ENCODE data around the gene CD247. TPM values are rescaled to one million over a fixed set of nuclear protein-coding genes. Genes with fewer than 3 reads are reported as not detected.

The CD247 gene
- total and polyA plus RNA-seq, 2 of the 13 experiments (the other 11 are each of a cell fraction or from before 2014, with no cell fraction given), result 0.20 TPM; not detected in 1

DNA sequence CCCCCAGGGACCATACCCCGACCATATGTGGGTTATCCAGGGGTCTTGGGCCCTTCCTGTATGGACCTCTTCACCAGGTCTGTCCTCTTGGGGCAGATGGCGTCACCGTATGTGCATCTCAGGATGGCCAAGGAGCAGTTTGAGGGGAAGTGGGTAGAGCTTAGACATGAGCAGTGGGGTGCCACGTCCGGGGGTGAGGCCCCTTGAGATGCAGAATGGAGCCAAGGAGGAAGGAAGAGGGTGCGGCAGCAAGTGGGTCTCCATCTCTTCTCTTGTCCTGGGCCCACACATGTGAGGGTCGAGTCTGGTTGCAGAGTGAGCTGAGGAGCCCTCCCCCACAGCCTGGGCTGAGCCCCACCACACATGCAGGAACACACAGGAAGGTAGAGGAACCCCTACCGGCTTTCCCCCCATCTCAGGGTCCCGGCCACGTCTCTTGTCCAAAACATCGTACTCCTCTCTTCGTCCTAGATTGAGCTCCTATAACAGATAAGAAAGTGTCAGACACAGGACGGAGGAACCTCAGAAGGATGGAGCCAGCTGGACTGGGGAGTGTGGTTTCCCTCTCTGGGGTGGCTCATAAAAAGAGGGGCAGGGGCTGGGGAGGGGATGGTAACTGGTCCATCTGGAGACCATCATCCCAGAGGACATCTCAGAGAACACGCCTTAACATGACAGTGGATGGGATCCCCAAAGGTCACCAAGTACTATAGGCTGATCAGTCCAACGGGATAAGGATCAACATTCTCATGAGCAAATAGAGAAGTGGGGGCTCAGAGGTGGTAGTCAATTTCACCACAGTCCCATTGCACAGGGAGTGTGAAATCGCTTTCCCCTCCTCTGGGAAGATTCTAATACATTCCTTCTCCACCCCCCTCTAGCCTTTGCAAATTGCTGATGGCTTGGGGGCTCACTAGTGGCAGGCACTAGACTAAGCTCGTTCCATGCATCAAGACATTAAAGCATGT lies 79.9 kb downstream of the CD247 start:
- Histone ChIP-seq H3K27me3 (ENCODE audit: control insufficient read depth in 1 of 2, insufficient read depth in 2 of 2, low read length in 2 of 2) (peaks cover 1 to 45% of the 10 kb centered on the region in 2 experiments; a peak in 4 of 5 replicates), H3K4me1 (ENCODE audit: insufficient read depth, low read length) (peaks cover 20% of the 10 kb centered on the region), H3K9ac (ENCODE audit: insufficient read depth, low read depth, low read length) (no peak overlapping the region), H2AFZ (ENCODE audit: low read length) (no peak overlapping the region), H3K4me2 (ENCODE audit: low read depth, low read length) (peak overlapping the region; percentile 86), H4K20me1 (ENCODE audit: insufficient read depth, low read length) (no peaks in the 10 kb centered on the region), H3K4me3 (replicated peaks in 1 of 3; ENCODE audit: insufficient read depth in 1 of 3, low read depth in 2 of 3, low read length in 3 of 3) (peak overlapping the region in 1 of 3 experiments; percentile 62; a peak in 1 of 6 replicates), H3K79me2 (ENCODE audit: insufficient read depth, low read length) (no peaks in the 10 kb centered on the region), H3K36me3 (replicated peaks in 1 of 2; ENCODE audit: control insufficient read depth in 1 of 2, insufficient read depth in 2 of 2, low read length in 2 of 2) (no peaks in the 10 kb centered on the region), H3K9me3 (ENCODE audit: low read length) (no peaks in the 10 kb centered on the region), H3K27ac (ENCODE audit: extremely low read length, insufficient read depth, low read length) (no peak overlapping the region)
- POLR2A ChIA-PET, result no interaction called here
- in situ Hi-C loops (cut with HindIII; ENCODE audit: extremely low pct_ligation_motif_present, low pct_unique_long_range_greater_than_20kb), result no loop called here
- FAIRE-seq (no peak), DNase-seq (ENCODE audit: low spot score) (no peak), ATAC-seq (no peak)
- BruUV-seq (replicated peaks), result no TSS peak
- intact Hi-C loops (cut with micrococcal nuclease; ENCODE audit: unreplicated experiment), result no loop called here
- 39% methylated on average over 15 of the region's 17 CpGs for WGBS (ENCODE audit: low lambda C conversion rate)
- CTCF ChIA-PET (ENCODE audit: low intra/inter-chr PET ratio, low total read pairs), result no interaction called here
- TF ChIP-seq, protein P1, sequence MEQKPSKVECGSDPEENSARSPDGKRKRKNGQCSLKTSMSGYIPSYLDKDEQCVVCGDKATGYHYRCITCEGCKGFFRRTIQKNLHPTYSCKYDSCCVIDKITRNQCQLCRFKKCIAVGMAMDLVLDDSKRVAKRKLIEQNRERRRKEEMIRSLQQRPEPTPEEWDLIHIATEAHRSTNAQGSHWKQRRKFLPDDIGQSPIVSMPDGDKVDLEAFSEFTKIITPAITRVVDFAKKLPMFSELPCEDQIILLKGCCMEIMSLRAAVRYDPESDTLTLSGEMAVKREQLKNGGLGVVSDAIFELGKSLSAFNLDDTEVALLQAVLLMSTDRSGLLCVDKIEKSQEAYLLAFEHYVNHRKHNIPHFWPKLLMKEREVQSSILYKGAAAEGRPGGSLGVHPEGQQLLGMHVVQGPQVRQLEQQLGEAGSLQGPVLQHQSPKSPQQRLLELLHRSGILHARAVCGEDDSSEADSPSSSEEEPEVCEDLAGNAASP (CRISPR knock-in tag; IDR thresholded peaks at IDR 0.05; ENCODE audit: borderline replicate concordance), result no peak
- TF ChIP-seq, protein P2, sequence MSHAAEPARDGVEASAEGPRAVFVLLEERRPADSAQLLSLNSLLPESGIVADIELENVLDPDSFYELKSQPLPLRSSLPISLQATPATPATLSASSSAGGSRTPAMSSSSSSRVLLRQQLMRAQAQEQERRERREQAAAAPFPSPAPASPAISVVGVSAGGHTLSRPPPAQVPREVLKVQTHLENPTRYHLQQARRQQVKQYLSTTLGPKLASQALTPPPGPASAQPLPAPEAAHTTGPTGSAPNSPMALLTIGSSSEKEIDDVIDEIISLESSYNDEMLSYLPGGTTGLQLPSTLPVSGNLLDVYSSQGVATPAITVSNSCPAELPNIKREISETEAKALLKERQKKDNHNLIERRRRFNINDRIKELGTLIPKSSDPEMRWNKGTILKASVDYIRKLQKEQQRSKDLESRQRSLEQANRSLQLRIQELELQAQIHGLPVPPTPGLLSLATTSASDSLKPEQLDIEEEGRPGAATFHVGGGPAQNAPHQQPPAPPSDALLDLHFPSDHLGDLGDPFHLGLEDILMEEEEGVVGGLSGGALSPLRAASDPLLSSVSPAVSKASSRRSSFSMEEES (CRISPR knock-in tag; IDR thresholded peaks at IDR 0.05), result no peak
- TF ChIP-seq, protein P3, sequence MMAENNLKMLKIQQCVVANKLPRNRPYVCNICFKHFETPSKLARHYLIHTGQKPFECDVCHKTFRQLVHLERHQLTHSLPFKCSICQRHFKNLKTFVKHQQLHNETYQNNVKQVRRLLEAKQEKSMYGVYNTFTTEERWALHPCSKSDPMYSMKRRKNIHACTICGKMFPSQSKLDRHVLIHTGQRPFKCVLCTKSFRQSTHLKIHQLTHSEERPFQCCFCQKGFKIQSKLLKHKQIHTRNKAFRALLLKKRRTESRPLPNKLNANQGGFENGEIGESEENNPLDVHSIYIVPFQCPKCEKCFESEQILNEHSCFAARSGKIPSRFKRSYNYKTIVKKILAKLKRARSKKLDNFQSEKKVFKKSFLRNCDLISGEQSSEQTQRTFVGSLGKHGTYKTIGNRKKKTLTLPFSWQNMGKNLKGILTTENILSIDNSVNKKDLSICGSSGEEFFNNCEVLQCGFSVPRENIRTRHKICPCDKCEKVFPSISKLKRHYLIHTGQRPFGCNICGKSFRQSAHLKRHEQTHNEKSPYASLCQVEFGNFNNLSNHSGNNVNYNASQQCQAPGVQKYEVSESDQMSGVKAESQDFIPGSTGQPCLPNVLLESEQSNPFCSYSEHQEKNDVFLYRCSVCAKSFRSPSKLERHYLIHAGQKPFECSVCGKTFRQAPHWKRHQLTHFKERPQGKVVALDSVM (CRISPR knock-in tag; IDR thresholded peaks at IDR 0.05), result no peak
- TF ChIP-seq KLF12 (CRISPR knock-in tag; IDR thresholded peaks at IDR 0.05; ENCODE audit: borderline replicate concordance), result no peak
- TF ChIP-seq YEATS2 (CRISPR knock-in tag; IDR thresholded peaks at IDR 0.05; ENCODE audit: borderline replicate concordance), result no peak
- TF ChIP-seq ZNF235 (CRISPR knock-in tag; IDR thresholded peaks at IDR 0.05; ENCODE audit: borderline replicate concordance), result no peak
- TF ChIP-seq FOXA3 (CRISPR knock-in tag; IDR thresholded peaks at IDR 0.05), result no peak
- TF ChIP-seq PRMT3 (CRISPR knock-in tag; IDR thresholded peaks at IDR 0.05; ENCODE audit: borderline replicate concordance, low read depth), result no peak
- no peak for TF ChIP-seq GFI1 (CRISPR knock-in tag; IDR thresholded peaks at IDR 0.05; ENCODE audit: borderline replicate concordance)
- TF ChIP-seq NPAS2 (CRISPR knock-in tag; IDR thresholded peaks at IDR 0.05; ENCODE audit: borderline replicate concordance), result no peak
- no peak for TF ChIP-seq ESRRA (CRISPR knock-in tag; IDR thresholded peaks at IDR 0.05; ENCODE audit: low read depth)
- TF ChIP-seq, protein P4, sequence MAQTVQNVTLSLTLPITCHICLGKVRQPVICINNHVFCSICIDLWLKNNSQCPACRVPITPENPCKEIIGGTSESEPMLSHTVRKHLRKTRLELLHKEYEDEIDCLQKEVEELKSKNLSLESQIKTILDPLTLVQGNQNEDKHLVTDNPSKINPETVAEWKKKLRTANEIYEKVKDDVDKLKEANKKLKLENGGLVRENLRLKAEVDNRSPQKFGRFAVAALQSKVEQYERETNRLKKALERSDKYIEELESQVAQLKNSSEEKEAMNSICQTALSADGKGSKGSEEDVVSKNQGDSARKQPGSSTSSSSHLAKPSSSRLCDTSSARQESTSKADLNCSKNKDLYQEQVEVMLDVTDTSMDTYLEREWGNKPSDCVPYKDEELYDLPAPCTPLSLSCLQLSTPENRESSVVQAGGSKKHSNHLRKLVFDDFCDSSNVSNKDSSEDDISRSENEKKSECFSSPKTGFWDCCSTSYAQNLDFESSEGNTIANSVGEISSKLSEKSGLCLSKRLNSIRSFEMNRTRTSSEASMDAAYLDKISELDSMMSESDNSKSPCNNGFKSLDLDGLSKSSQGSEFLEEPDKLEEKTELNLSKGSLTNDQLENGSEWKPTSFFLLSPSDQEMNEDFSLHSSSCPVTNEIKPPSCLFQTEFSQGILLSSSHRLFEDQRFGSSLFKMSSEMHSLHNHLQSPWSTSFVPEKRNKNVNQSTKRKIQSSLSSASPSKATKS (CRISPR knock-in tag; IDR thresholded peaks at IDR 0.05), result no peak
- no peak for TF ChIP-seq ZNF496 (CRISPR knock-in tag; IDR thresholded peaks at IDR 0.05; ENCODE audit: insufficient replicate concordance)
- TF ChIP-seq SMAD3 (CRISPR knock-in tag; IDR thresholded peaks at IDR 0.05), result no peak
